Measurements from ENCODE around the gene PSTPIP2. TPM values are rescaled to one million over a fixed set of nuclear protein-coding genes. Genes with fewer than 3 reads are reported as not detected.
A peak's percentile ranks its signal among the peaks of the same experiment; 100 is the strongest.

Gene PSTPIP2
- 0.39 TPM for total RNA-seq (2021; ENCODE audit: unreplicated experiment)
- polyA plus RNA-seq (2012; ENCODE audit: insufficient read length): 0.40 TPM
- Bru-seq, nascent RNA: percentile 23 among the genes with signal in this experiment
- BruChase-seq, experiment 1, labeled RNA remaining after a 2-hour chase: percentile 23 among the genes with signal in this experiment
- BruChase-seq, experiment 2, labeled RNA remaining after a 6-hour chase: percentile 25 among the genes with signal in this experiment
- long read RNA-seq, partial matches to known transcripts: 0 of 5 reads
- long read RNA-seq, other reads (novel, unspliced or antisense): 2 of 5 reads

GRCh38 chr18:46071653-46072375 lies at the start of gene PSTPIP2:
Gene PSTPIP2, minus strand, starts transcription at chr18:46072260. Its CDS starts 72 bp downstream, at chr18:46072188.
- H3K27me3 ChIP-seq (ENCODE audit: control insufficient read depth, insufficient read depth, low read length): no peaks in the 10 kb centered on the region
- intact Hi-C loops (cut with micrococcal nuclease; ENCODE audit: unreplicated experiment) (loop anchor here (5.0 kb wide), 2 partner anchors 100 to 405 kb away; no protein-coding TSS in a partner anchor), in situ Hi-C loops (cut with HindIII; ENCODE audit: low pct_unique_long_range_greater_than_20kb, low sequenced_read_pairs) (no loop called here)
- no peak within 1 kb of the TSS for H3K27ac ChIP-seq (ENCODE audit: low read length)
- no peaks in the 10 kb centered on the region for H3K9me3 ChIP-seq (ENCODE audit: control insufficient read depth, insufficient read depth, low read depth, low read length)
- peak within 1 kb of the TSS; percentile 44 to 46 for H3K4me3 ChIP-seq (ENCODE audit: low read depth in 2 of 2, low read length in 2 of 2)
- H3K4me1 ChIP-seq (ENCODE audit: control insufficient read depth, insufficient read depth, low read length): no peaks in the 10 kb centered on the region
- TF ChIP-seq SIN3A (IDR thresholded peaks at IDR 0.05; ENCODE audit: borderline replicate concordance, insufficient read depth, low read depth, low read length) (no peak), TCF7L2 (IDR thresholded peaks at IDR 0.05; ENCODE audit: low read depth, low read length) (no peak), CTCF (IDR thresholded peaks at IDR 0.05) (no peak), REST (IDR thresholded peaks at IDR 0.05; ENCODE audit: insufficient read depth in 1 of 2, low read depth in 2 of 2, low read length in 1 of 2) (no peak), POLR2AphosphoS5 (IDR thresholded peaks at IDR 0.05; ENCODE audit: low read depth, low read length) (no peak)
- no peaks in the 10 kb centered on the region; the same call in none of the 2 replicates for H3K36me3 ChIP-seq (ENCODE audit: control insufficient read depth, insufficient read depth, low read length)
- no peak for DNase-seq (ENCODE audit: low read depth, low spot score)
- ChIA-PET POLR2A (interaction anchor here (0.6 kb wide), 1 partner anchor 10 kb away, joined by 6 read pairs; no protein-coding TSS in a partner anchor), CTCF (no interaction called here)
- peak; percentile 53 for ATAC-seq
- BruUV-seq (replicated peaks): no TSS peak

- no peaks in the 10 kb centered on the region for H3K9me3 ChIP-seq (ENCODE audit: control insufficient read depth, insufficient read depth, low read depth, low read length)
- POLR2A ChIA-PET: no interaction called here
- no peaks in the 10 kb centered on the region; the same call in 1 of the 2 replicates for H3K36me3 ChIP-seq (ENCODE audit: control insufficient read depth, insufficient read depth, low read length)
- no peak for DNase-seq (ENCODE audit: low read depth, low spot score)
- no peak for TF ChIP-seq POLR2AphosphoS5 (IDR thresholded peaks at IDR 0.05; ENCODE audit: low read depth, low read length)
- TF ChIP-seq REST (IDR thresholded peaks at IDR 0.05; ENCODE audit: insufficient read depth in 1 of 2, low read depth in 2 of 2, low read length in 1 of 2): no peak
- TF ChIP-seq TCF7L2 (IDR thresholded peaks at IDR 0.05; ENCODE audit: low read depth, low read length): no peak
- no peak for TF ChIP-seq CTCF (IDR thresholded peaks at IDR 0.05)
- TF ChIP-seq SIN3A (IDR thresholded peaks at IDR 0.05; ENCODE audit: borderline replicate concordance, insufficient read depth, low read depth, low read length): no peak
- BruUV-seq (replicated peaks): no TSS peak
- H3K27ac ChIP-seq (ENCODE audit: low read length): no peak overlapping the region
- ATAC-seq: no peak
- no peaks in the 10 kb centered on the region for H3K27me3 ChIP-seq (ENCODE audit: control insufficient read depth, insufficient read depth, low read length)
- H3K4me1 ChIP-seq (ENCODE audit: control insufficient read depth, insufficient read depth, low read length): no peaks in the 10 kb centered on the region
- CTCF ChIA-PET: no interaction called here
- intact Hi-C loops (cut with micrococcal nuclease; ENCODE audit: unreplicated experiment) (no loop called here), in situ Hi-C loops (cut with HindIII; ENCODE audit: low pct_unique_long_range_greater_than_20kb, low sequenced_read_pairs) (no loop called here)
- no peak overlapping the region for H3K4me3 ChIP-seq (ENCODE audit: low read depth in 2 of 2, low read length in 2 of 2)
These were observed 41.7 kb upstream of the PSTPIP2 start for GRCh38 chr18:46113751-46114150.
